Measurements from ENCODE around the gene LGALS3.
A peak's percentile ranks its signal among the peaks of the same experiment; 100 is the strongest.

The LGALS3 gene

DNA sequence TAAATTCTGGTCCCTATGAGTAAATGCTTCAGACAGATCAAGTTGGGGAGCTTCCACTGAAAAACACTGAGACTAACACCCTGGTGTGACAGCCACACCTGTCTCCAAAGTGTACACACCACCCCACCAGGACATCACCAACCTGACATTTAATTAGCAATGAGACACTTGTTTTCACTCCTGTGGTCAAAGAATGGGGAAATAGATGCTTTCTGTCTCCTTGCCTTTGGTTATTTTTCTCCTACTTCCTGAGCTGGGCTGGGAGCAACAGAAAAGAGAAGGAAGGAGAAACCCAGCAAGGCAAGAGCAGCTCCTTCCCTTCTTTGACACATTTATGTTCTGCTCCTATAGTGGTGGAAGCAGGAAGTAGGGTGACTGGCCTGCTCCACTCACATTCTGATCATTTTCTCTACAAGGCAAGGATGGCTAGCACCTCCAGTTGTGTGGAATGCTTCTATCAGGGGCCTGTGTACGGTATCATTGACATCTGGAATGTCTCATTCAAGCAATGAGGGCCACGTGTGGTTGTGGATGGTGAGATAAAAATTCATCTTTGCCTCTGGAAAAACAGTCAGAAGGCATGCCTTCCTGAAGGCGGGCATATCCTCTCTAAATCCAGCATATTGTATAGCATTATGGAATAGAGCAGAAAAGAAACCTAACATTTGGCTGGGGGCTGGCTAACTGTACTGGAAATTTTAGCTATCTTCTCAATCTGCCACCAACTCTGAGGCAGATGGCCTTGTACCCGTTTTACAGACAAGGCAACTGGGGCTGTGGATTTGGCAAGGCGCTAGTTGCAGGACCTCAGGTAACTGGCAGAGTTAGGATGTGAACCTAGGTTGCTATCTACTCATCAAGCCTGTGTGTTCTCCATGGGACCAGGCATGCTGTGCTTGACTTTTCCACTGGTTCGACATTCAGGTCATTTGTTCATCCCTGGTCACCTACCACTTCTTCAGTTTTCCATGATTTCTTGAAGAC is 24.8 kb upstream of the LGALS3 start:
- TF ChIP-seq SIN3A (IDR thresholded peaks at IDR 0.05; ENCODE audit: borderline replicate concordance, insufficient read depth, low read length), result no peak
- no peak for TF ChIP-seq TAF1 (IDR thresholded peaks at IDR 0.05; ENCODE audit: borderline replicate concordance, insufficient read depth, low read length)
- TF ChIP-seq POLR2AphosphoS5 (IDR thresholded peaks at IDR 0.05; ENCODE audit: low read depth, low read length), result no peak
- TF ChIP-seq FOXP2 (optimal IDR thresholded peaks at IDR 0.05; ENCODE audit: borderline replicate concordance, extremely low read depth, extremely low read length, insufficient read depth), result no peak
- TF ChIP-seq, protein P1, sequence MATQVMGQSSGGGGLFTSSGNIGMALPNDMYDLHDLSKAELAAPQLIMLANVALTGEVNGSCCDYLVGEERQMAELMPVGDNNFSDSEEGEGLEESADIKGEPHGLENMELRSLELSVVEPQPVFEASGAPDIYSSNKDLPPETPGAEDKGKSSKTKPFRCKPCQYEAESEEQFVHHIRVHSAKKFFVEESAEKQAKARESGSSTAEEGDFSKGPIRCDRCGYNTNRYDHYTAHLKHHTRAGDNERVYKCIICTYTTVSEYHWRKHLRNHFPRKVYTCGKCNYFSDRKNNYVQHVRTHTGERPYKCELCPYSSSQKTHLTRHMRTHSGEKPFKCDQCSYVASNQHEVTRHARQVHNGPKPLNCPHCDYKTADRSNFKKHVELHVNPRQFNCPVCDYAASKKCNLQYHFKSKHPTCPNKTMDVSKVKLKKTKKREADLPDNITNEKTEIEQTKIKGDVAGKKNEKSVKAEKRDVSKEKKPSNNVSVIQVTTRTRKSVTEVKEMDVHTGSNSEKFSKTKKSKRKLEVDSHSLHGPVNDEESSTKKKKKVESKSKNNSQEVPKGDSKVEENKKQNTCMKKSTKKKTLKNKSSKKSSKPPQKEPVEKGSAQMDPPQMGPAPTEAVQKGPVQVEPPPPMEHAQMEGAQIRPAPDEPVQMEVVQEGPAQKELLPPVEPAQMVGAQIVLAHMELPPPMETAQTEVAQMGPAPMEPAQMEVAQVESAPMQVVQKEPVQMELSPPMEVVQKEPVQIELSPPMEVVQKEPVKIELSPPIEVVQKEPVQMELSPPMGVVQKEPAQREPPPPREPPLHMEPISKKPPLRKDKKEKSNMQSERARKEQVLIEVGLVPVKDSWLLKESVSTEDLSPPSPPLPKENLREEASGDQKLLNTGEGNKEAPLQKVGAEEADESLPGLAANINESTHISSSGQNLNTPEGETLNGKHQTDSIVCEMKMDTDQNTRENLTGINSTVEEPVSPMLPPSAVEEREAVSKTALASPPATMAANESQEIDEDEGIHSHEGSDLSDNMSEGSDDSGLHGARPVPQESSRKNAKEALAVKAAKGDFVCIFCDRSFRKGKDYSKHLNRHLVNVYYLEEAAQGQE (IDR thresholded peaks at IDR 0.05; ENCODE audit: insufficient read depth in 1 of 2, low read depth in 2 of 2, low read length in 2 of 2), result no peak

DNA sequence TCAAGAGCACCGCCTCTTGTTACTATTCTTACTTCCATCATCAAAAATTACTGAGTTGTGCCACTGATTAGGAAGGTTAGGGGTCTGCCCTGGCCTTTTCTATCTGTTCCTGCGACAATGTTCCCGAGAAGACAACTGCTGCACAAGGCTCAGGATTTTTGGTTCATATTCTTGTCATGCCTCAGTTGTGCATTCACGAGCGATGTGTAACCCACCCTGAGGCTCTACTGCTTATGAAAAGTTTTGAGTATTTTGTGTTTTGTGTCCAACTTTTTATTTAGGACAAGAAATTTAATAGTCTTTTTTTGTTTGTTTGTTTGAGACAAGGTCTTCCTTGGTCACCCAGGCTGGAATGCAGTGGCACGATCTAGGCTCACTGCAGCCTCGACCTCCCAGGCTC is 23.1 kb upstream of the LGALS3 start:
- TF ChIP-seq SIN3A (IDR thresholded peaks at IDR 0.05; ENCODE audit: borderline replicate concordance, insufficient read depth, low read length) (no peak), FOXP2 (optimal IDR thresholded peaks at IDR 0.05; ENCODE audit: borderline replicate concordance, extremely low read depth, extremely low read length, insufficient read depth) (no peak), TAF1 (IDR thresholded peaks at IDR 0.05; ENCODE audit: borderline replicate concordance, insufficient read depth, low read length) (no peak), POLR2AphosphoS5 (IDR thresholded peaks at IDR 0.05; ENCODE audit: low read depth, low read length) (no peak)
- TF ChIP-seq, protein P1 (IDR thresholded peaks at IDR 0.05; ENCODE audit: insufficient read depth in 1 of 2, low read depth in 2 of 2, low read length in 2 of 2), result no peak

DNA sequence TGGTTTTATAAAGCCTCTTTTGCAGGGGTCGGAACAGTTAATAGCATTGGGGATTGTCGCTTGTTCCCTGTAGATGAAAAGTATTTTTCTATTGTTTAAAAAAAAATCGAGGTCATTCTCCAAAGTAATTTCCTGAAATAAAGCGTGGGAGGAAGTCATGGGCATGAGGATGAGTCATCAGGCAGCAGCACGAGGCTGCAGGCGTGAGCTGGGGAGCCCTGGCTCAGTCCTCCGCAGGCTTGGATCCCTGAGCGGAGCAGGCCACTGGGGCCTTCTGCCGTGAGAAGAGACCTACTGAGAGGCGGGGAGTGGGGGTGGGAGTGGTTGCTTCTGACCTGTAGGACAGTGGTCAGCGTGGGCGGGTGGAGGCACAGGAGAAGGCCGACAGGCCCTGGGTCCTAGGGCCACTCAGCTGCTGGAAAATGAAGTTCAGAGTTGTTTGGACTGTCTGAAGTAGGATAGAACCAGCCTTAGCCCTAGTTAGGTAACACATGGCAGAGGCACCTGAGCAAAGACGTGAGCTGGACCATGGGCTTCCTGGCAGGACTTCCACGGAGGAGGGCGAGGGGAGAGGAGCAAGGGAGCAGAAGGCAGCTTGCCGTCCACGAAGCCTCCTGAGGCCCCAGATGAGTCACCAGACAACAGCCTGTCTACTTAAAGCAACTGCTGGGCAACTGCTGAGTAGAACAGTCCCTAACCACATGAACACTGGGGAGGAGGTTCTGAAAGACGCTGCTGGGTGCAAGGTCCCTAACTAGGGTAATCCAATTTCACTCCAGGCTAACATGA is 21.1 kb upstream of the LGALS3 start:
- 0 out of 2 replicates have a peak, but pooled peaks have one; percentile 46 for TF ChIP-seq SIN3A (IDR thresholded peaks at IDR 0.05; ENCODE audit: borderline replicate concordance, insufficient read depth, low read length)
- TF ChIP-seq POLR2AphosphoS5 (IDR thresholded peaks at IDR 0.05; ENCODE audit: low read depth, low read length), result no peak
- TF ChIP-seq, protein P1 (IDR thresholded peaks at IDR 0.05; ENCODE audit: insufficient read depth in 1 of 2, low read depth in 2 of 2, low read length in 2 of 2), result peak in 1 of 2 experiments; percentile 29; a peak in 1 of 4 replicates
- 0 out of 2 replicates have a peak, but pooled peaks have one; percentile 24 for TF ChIP-seq TAF1 (IDR thresholded peaks at IDR 0.05; ENCODE audit: borderline replicate concordance, insufficient read depth, low read length)
- peak; percentile 70 for TF ChIP-seq FOXP2 (optimal IDR thresholded peaks at IDR 0.05; ENCODE audit: borderline replicate concordance, extremely low read depth, extremely low read length, insufficient read depth)

DNA sequence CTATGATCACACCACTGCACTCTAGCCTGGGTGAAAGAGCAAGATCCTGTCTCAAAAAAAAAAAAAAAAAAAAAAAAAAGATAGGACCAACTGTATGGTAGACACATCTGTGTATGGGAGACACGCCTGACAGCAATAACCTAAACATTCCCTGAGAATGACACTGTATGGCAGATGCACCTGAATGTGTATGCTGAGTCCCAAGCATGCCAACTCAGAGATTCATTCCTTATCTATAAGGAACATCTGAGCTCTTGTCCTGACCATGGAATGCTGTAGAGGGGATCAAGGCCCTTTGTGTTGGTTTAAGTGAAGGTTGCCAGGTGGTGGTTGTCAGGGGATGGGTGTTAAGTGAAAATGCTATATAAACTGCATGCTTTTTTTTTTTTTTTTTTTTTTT is 19.2 kb upstream of the LGALS3 start:
- no peak for TF ChIP-seq SIN3A (IDR thresholded peaks at IDR 0.05; ENCODE audit: borderline replicate concordance, insufficient read depth, low read length)
- TF ChIP-seq, protein P1 (IDR thresholded peaks at IDR 0.05; ENCODE audit: insufficient read depth in 1 of 2, low read depth in 2 of 2, low read length in 2 of 2), result no peak
- TF ChIP-seq POLR2AphosphoS5 (IDR thresholded peaks at IDR 0.05; ENCODE audit: low read depth, low read length), result no peak
- TF ChIP-seq FOXP2 (optimal IDR thresholded peaks at IDR 0.05; ENCODE audit: borderline replicate concordance, extremely low read depth, extremely low read length, insufficient read depth), result no peak
- TF ChIP-seq TAF1 (IDR thresholded peaks at IDR 0.05; ENCODE audit: borderline replicate concordance, insufficient read depth, low read length), result no peak
